Measurements from ENCODE around the gene CDKAL1.
A peak's percentile ranks its signal among the peaks of the same experiment; 100 is the strongest.

CDKAL1 gene

GRCh38 chr6:20688710-20689500 lies 154.6 kb downstream of the CDKAL1 start:
- TF ChIP-seq TOX (CRISPR knock-in tag; IDR thresholded peaks at IDR 0.05; ENCODE audit: borderline replicate concordance) (no peak), ZNF70 (CRISPR knock-in tag; IDR thresholded peaks at IDR 0.05) (no peak), CSRNP3 (CRISPR knock-in tag; IDR thresholded peaks at IDR 0.05) (no peak), ZFP30 (CRISPR knock-in tag; IDR thresholded peaks at IDR 0.05) (no peak), ARNTL (CRISPR knock-in tag; IDR thresholded peaks at IDR 0.05; ENCODE audit: borderline replicate concordance, low read depth) (no peak), RARB (CRISPR knock-in tag; IDR thresholded peaks at IDR 0.05) (no peak), TSHZ2 (CRISPR knock-in tag; IDR thresholded peaks at IDR 0.05) (no peak), SNAI2 (CRISPR knock-in tag; IDR thresholded peaks at IDR 0.05) (no peak), ZFP3 (CRISPR knock-in tag; IDR thresholded peaks at IDR 0.05) (no peak), PATZ1 (CRISPR knock-in tag; IDR thresholded peaks at IDR 0.05; ENCODE audit: borderline replicate concordance) (no peak), PPARA (CRISPR knock-in tag; IDR thresholded peaks at IDR 0.05; ENCODE audit: borderline replicate concordance) (no peak), ISL1 (CRISPR knock-in tag; IDR thresholded peaks at IDR 0.05) (no peak), ZC3H10 (CRISPR knock-in tag; IDR thresholded peaks at IDR 0.05) (no peak), POU6F1 (CRISPR knock-in tag; IDR thresholded peaks at IDR 0.05; ENCODE audit: borderline replicate concordance, low read depth) (no peak)
- peak; percentile 42 for ATAC-seq

- TF ChIP-seq ISL1 (CRISPR knock-in tag; IDR thresholded peaks at IDR 0.05) (no peak), ESRRG (CRISPR knock-in tag; IDR thresholded peaks at IDR 0.05) (no peak), POU6F1 (CRISPR knock-in tag; IDR thresholded peaks at IDR 0.05; ENCODE audit: borderline replicate concordance, low read depth) (no peak), ZFP30 (CRISPR knock-in tag; IDR thresholded peaks at IDR 0.05) (no peak), RARB (CRISPR knock-in tag; IDR thresholded peaks at IDR 0.05) (no peak), CREB5 (CRISPR knock-in tag; IDR thresholded peaks at IDR 0.05; ENCODE audit: low read depth) (no peak), ZFP3 (CRISPR knock-in tag; IDR thresholded peaks at IDR 0.05) (no peak), PPARA (CRISPR knock-in tag; IDR thresholded peaks at IDR 0.05; ENCODE audit: borderline replicate concordance) (no peak), CSDC2 (CRISPR knock-in tag; IDR thresholded peaks at IDR 0.05) (no peak), TOX (CRISPR knock-in tag; IDR thresholded peaks at IDR 0.05; ENCODE audit: borderline replicate concordance) (no peak), BACH2 (CRISPR knock-in tag; IDR thresholded peaks at IDR 0.05; ENCODE audit: borderline replicate concordance) (no peak), OSR1 (CRISPR knock-in tag; IDR thresholded peaks at IDR 0.05) (no peak), TCF4 (CRISPR knock-in tag; IDR thresholded peaks at IDR 0.05; ENCODE audit: borderline replicate concordance) (no peak), TSHZ2 (CRISPR knock-in tag; IDR thresholded peaks at IDR 0.05) (no peak), CSRNP3 (CRISPR knock-in tag; IDR thresholded peaks at IDR 0.05) (no peak), ZNF8 (CRISPR knock-in tag; IDR thresholded peaks at IDR 0.05) (no peak), ZNF565 (CRISPR knock-in tag; conservative IDR thresholded peaks at IDR 0.05; ENCODE audit: low read depth) (no peak), ARNTL (CRISPR knock-in tag; IDR thresholded peaks at IDR 0.05; ENCODE audit: borderline replicate concordance, low read depth) (no peak)
- no peak for ATAC-seq
These were observed 156.9 kb downstream of the CDKAL1 start for GRCh38 chr6:20691185-20691584.

Data from SK-N-SH treated with all-trans-retinoic acid at 6 μM for 48 hours (cell line).